Stimulated activated CD8-positive, alpha-beta memory T cell treated with anti-CD3 and anti-CD28 coated beads, Interleukin-4, amount 100 ng/mL, for 4 hours (primary cell): ENCODE measurements around the gene NCKAP1.
"Not testable (repeated sequence)": the region's sequence is repeated elsewhere in the genome, so short reads cannot be mapped to it uniquely, and the experiment has no call there.

Experiments
- DNase-seq, 2 donors: peaks; one replicate each; pipeline ENCODE4 v3.0.0-alpha.2; 2020; ENCODE audit warnings: low read depth in 2 of 2, low spot score in 1 of 2

Gene NCKAP1, protein sequence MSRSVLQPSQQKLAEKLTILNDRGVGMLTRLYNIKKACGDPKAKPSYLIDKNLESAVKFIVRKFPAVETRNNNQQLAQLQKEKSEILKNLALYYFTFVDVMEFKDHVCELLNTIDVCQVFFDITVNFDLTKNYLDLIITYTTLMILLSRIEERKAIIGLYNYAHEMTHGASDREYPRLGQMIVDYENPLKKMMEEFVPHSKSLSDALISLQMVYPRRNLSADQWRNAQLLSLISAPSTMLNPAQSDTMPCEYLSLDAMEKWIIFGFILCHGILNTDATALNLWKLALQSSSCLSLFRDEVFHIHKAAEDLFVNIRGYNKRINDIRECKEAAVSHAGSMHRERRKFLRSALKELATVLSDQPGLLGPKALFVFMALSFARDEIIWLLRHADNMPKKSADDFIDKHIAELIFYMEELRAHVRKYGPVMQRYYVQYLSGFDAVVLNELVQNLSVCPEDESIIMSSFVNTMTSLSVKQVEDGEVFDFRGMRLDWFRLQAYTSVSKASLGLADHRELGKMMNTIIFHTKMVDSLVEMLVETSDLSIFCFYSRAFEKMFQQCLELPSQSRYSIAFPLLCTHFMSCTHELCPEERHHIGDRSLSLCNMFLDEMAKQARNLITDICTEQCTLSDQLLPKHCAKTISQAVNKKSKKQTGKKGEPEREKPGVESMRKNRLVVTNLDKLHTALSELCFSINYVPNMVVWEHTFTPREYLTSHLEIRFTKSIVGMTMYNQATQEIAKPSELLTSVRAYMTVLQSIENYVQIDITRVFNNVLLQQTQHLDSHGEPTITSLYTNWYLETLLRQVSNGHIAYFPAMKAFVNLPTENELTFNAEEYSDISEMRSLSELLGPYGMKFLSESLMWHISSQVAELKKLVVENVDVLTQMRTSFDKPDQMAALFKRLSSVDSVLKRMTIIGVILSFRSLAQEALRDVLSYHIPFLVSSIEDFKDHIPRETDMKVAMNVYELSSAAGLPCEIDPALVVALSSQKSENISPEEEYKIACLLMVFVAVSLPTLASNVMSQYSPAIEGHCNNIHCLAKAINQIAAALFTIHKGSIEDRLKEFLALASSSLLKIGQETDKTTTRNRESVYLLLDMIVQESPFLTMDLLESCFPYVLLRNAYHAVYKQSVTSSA

DNA sequence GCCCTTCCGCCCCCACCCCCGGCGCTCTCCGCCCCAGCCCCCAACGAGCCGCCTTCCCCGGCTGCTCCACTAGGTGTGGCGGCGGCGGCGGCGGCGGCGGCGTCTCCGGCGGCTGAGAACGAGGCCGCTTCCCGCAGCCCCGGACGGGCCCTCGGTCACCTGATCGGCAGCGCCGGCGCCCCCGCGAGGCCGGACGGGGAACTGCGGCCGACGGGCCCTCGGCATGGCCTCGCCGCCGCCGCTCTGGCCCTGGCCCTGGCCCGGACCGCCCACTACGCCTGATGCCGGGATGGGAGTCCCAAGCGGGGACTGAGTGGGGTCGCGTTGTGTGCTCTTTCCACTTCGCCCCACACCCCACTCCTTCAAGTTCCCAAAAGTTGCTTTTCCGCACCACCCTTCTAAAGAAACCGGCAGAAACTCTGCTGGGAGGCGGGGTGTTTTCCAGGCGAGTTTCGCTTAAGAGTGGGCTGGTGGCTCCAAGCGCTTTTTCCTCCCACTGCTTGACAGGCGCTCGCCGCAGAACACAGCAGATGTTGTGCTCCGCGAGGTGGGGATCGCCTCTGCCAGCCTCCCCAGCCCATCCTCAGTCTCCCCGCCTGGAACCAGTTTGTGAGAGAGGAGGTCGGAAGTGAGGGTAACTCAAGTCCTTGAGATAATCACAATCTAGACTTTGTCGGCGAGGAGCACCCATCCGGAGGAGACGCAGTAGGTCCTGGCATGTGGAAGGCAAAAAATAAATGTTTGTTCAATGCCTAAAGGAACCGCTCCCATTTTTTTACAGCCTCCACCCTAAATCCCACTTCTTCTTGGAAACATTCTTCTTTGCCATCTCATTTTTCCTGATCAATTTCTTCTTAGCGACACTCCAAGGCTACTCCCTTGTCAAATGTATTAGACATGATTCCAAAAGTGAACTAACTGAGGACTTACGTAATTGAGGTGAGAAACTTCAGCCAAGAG is at the start of gene NCKAP1:
Gene NCKAP1, minus strand, starts transcription at position 117 of the 960 bp plus-strand sequence. CDS start 358 bp downstream, outside the sequence.
- peak; percentile 53 to 55 for DNase-seq

DNA sequence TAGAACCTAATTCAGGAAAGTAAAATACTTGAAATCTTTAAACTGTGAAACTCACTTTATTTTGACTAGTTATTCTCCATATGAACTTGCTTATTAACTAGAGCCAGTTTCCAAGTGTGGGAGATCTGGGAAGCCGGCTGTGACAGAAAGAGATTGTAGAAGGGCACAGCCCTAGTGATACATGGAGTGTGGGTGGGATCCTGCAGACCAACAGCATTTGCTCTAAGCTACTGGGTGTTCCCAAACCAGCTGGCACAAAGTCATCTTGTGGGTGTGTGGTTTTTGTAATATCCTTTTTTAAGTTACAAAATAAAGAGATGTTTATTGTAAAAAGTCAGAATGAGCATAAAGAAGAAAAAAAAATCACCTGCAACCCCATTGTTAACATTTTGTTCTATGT is 43.7 kb upstream of the NCKAP1 start:
- DNase-seq = no peak

DNA sequence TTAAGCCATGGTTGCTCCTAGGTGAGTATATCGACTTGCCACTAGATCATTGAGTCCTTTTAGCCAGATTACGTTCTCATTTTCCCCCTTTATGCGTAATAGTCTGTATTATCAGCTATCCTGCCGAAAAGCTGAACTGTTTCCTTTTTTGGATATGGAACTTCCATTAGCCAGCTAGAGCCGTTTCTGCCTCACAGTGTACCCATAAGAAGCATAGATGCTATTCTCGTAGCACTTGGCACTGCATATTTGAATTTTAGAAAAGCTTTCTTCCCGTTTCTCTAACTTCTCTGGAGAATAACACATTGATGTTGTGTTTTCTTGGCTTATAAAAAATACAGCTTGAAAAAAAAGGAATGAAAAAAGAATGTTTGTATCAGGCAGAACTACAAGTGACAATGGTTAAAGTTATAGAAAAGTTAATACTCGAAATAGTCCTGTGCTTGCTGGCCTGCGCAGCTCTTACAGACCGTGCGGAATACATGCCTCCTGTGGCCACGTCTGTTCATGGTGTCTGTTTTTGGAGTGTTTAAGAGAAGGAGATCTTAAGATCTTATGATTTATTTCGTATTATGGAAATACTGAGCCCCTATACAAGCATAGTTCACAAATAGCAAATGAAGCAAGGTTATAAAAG is 41.0 kb upstream of the NCKAP1 start:
- no peak for DNase-seq

DNA sequence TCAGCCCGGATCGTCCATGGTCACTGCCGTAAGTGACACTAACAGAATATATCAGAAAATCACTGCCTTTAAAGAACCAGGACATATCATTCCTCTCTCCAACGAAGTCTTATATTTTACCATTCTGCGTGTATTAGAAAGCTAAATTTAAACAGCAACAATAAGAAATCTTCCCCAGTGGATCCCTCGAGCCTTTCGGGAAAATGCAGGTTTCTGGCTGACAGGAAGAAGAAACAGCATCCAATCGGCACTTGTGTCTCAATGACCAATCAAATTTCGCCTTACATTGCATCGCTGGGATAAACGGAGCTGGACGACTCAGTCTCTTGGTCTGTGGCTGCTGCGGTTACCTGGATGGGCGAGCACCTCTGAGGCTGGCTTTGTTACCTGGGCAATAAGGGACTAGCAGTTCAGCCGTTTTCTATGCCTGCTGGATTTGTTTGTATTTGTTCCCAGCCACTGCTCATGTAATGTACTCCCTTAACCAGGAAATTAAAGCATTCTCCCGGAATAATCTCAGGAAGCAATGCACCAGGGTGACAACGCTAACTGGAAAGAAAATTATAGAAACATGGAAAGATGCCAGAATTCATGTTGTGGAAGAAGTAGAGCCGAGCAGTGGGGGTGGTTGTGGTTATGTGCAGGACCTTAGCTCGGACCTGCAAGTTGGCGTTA is 40.3 kb upstream of the NCKAP1 start, which contains the start of gene DUSP19:
Gene DUSP19, plus strand, starts transcription at position 284 of the 675 bp plus-strand sequence. Its CDS starts 187 bp downstream, at position 471.
- peak; percentile 51 to 79 for DNase-seq

DNA sequence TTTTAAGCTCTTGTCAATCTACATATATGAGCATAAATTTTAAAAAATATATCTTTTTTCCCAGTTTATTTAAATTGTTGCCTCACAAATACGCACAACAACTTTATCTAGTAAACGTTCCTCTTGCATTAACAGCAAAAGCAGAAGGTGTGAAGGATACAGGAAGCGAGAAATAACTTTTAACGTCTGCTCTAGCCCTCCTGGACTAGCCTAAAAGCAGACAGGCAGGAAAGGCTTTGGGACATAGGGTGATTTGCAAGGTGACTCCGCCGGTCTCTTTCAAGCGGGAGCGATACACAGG is 39.9 kb upstream of the NCKAP1 start:
- no peak for DNase-seq

DNA sequence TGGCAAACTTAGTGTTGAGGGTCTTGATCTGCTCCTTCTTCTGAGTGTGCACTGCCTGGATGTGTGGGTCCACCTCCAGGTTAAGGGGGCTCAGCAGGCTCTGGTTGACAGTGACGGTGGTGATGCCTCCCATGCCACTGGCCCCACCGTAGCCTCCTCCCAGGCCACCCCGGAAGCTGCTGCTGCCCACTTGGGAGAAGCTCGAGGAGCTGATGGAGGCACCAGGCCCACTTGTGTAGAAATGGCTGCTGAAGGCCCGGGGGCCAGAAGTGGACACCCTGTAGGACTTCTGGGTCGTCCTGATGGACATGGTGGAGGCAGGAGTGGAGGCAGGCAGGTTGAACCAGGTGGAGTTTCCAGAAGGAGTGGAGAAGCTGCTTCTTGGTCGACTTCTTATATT is 33.9 kb upstream of the NCKAP1 start:
- no peak for DNase-seq

DNA sequence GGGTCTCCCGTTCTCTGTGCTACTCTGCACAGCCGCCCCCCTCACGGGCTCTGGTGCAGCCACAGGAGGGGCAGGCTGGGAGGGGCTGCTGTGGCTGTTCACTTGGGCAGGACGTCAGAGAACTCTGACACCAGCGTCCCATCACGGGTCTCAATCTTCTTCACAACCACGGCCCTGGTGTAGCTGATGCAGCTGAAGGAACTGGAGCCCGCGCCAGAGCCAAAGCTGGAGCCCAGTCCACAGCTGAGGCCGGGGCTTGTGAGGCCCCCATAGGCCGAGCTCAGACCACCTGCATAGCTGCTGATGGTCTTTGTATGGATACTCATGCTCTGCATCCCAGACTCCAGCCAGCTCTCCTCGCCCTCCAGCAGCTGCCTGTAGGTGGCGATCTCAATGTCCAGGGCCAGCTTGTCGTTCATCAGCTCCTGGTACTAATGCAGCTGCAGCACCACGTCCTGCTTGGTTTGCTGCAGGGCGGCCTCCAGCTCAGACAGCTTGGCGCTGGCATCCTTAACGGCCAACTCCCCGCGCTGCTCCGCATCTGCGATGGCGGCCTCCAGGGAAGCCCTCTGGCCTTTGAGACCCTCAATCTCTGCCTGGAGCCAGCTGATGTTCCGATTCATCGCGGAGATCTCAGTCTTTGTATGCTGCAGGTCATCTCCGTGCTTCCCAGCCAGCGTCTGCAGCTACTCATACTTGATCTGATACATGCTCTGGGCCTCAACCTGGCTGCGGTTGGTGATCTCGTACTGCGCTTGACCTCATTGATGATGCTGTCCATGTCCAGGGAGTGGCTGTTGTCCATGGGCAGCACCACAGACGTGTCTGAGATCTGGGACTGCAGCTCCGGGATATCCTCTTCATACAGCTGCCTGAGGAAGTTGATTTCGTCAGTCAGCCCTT is 32.9 kb upstream of the NCKAP1 start:
- DNase-seq = no peak

DNA sequence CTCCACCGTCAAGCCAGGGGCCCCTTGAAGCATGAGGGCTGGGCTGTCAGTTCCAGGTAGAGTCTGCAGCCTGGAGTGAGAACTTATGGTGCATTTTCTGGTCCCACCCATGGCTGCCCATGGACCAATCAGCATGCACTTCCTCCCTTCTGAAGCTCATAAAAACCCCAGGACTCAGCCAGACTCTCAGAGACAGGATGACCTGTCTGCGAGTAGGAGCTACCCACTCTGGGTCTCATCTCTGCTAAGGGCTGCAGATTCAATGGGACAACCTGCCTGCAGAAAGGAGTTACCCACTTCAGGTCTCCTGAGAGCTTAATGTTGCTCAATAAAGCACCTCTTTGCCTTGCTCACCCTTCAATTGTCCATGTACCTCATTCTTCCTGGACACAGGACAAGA is 30.9 kb upstream of the NCKAP1 start:
- no peak for DNase-seq

DNA sequence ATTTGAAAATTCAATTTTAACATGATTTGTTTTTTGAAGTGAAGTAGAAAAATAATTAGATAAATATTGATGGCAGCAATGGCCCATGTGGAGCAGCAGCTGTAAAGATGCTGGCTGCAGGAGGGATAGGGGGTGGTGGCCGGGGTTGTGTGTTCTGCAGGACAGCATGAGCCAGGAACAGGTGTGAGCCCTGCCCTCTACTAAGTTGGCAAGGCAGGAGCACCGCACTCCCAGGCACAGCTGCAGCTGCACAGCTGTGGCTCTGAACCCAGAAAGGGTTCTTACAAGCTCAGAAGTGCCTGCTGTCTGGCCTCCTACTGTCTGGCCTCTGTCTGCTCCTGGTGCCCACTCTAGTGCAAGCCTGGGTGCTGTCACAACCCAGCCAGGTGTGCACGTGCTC is 30.3 kb upstream of the NCKAP1 start:
- DNase-seq = no peak

DNA sequence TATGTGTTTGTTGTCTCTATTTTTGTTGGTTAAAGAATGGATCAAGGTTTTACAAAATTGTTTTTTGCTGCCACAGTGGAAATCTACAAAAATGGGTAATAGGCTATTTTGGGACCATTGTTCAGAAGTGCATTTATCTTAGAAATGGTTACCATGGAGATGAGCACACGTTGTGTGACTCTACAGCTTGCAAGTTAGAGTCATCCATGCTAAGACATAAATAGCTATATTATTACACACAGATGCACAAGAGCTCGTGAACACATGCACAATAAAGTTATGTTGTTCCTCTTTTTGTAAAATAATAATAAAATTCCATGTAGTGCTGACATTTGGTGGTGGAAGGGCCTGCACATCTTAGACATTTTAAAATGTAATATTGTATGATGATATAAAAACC is 24.8 kb upstream of the NCKAP1 start:
- no peak for DNase-seq

DNA sequence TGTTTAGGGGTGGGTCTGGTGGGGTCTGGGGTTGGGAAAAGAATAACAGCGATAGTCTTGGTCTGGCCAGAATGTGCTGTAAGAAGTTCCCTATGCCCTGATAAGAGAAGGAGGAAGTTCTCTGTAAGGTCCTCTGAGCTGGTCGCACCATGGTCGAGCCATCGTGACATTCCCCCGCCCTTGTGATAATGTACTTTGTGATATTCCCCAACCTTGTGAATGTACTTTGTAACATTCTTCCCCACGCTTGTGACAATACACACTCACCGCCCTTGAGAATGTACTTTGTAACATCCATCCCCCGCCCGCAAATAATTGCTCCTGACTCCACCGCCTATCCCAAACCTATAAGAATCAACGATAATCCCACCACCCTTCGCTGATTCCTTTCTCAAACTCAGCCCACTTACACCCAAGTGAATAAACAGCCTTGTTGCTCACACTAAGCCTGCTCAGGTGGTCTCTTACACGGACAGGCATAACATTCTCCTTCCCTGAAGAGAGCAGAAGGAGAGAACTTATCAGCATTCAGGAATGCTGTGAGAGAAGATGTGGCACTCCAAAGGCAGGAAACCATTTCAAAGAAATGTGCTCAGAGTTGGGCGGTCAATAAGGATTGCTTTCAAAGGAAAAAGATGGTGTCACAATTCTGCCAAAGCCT is 22.4 kb upstream of the NCKAP1 start:
- DNase-seq = no peak

DNA sequence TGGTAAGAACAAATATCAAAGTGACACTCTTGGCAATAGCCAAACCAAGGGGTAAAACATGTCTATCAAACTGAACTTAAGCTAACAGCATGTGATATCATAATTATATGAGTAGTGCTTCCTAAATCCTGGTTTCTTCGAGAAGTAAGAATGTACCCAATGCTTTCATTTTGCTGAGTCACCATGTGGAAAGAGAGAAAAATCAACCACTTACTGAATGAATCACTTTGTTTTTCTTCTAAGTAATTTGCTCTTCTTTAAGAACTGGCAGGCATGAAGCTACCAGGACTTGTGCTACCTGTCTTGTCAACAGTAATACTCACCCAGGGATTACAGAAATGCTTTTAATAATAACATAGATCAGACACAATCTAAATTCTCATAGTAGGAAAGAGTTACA is 21.3 kb upstream of the NCKAP1 start:
- DNase-seq = no peak

DNA sequence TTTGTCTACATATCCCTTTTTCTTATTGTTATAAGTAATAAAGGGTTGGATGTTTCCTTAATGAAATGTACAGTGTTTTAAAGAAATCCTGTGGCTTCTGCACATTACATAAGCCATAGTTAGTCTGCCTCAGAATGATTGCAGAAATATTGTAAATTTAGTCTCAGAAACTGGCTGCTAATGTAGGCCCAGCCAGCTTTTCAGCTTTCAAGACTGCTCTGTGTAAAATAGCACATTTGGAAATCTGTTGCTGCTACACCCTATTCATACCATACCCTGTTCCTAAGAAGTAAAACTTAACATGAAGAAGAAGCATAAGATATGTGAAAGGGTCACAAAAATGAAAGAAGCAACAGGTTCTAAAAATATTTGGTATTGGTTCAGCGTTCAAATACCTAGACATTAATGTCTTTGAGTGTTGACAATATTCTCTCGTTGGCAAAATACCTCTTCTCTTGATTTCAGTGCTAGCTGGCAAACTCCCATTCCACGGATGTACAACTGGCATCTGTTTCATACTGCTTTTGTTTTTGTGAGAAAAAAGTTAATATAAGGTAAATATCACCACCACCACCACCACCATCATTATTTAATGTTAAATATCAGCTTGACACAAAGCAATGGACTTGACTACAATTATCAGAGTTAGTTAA is 19.2 kb upstream of the NCKAP1 start:
- no peak for DNase-seq

DNA sequence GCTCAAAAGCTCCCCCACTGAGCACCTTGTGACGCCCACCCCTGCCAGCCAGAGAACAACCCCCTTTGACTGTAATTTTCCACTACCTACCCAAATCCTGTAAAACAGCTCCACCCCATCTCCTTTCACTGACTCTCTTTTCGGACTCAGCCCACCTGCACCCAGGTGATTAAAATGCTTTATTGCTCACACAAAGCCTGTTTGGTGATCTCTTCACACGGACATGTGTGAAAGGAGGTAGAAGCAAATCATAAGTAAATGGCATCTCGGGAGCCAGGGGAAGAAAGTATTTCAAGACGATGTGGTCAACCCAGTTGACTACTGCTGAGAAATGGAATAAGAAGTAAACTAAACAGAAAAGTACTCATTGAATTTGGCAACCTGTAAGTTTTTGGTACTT is 11.2 kb upstream of the NCKAP1 start:
- DNase-seq = no peak

DNA sequence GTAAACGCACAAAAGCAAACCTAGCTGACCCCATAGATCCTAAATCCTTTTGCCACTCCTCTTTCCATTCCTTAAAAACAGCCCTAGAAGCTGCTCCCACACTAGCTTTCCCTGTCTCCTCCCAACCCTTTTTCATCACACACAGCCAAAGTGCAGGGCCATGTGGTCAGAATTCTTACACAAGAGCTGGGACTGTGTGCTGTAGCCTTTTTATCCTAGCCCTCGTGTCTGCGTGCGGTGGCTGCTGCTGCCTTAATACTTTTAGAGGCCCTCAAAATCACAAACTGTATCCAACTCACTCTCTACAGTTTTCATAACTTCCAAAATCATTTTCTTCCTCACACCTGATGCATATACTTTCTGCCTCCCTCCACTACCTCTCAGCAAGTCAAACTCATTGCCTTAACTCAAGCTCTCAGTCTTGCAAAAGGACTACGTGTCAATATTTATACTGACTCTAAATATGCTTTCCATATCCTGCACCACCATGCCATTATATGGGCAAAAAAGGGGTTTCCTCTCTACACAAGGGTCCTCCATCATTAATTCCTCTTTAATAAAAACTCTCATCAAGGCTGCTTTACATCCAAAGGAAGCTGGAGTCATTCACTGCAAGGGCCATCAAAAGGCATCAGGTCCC is 9.3 kb upstream of the NCKAP1 start:
- DNase-seq = not testable (repeated sequence)

DNA sequence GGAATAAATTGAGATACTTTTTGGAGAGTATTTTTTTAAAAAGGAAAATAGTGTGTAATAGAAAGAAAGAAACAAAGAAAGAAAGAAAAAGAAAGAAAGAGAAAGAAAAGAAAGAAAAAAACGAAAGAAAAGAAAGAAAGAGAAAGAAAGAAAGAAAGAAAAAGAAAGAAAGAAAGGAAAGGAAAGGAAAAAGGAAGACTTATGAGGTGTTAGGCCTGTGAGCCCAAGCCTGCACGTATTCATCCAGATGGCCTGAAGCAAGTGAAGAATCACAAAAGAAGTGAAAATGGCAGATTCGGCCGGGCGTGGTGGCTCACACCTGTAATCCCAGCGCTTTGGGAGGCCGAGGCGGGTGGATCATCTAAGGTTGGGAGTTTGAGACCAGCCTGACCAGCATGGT is 5.3 kb upstream of the NCKAP1 start:
- not testable (repeated sequence) for DNase-seq

DNA sequence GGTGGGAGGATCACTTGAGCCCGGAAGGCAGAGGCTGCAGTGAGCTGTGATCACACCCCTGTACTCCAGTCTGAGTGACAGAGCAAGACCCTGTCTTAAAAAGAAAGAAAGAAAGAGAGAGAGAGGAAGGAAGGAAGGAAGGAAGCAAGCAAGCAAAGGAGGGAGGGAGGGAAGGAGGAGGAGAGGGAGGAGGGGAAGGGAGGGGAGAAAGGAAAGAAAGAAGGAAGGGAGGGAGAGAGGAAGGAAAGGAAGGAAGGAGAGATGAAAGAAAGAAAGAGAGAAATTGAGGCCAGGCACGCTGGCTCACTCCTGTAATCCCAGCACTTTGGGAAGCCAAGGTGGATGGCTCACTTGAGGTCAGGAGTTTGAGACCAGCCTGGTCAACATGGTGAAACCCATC is 2.3 kb upstream of the NCKAP1 start:
- DNase-seq = no peak
